ENCODE results near the gene SBF2. TPM values are rescaled to one million over a fixed set of nuclear protein-coding genes. Genes with fewer than 3 reads are reported as not detected.

Gene SBF2
- total RNA-seq, 1 donor from 2014 or later: 34.5 TPM

GRCh38 chr11:9827708-9828107 lies 466.3 kb downstream of the SBF2 start:
- no peak for DNase-seq (ENCODE audit: low spot score in 2 of 2)
- Histone ChIP-seq H3K27ac (no peak overlapping the region), H3K27me3 (no peaks in the 10 kb centered on the region), H3K4me3 (no peak overlapping the region), H3K4me1 (no peaks in the 10 kb centered on the region), H3K36me3 (peaks cover 0 to 10% of the 10 kb centered on the region in 2 donors), H3K9me3 (no peaks in the 10 kb centered on the region)
- TF ChIP-seq, protein P1, sequence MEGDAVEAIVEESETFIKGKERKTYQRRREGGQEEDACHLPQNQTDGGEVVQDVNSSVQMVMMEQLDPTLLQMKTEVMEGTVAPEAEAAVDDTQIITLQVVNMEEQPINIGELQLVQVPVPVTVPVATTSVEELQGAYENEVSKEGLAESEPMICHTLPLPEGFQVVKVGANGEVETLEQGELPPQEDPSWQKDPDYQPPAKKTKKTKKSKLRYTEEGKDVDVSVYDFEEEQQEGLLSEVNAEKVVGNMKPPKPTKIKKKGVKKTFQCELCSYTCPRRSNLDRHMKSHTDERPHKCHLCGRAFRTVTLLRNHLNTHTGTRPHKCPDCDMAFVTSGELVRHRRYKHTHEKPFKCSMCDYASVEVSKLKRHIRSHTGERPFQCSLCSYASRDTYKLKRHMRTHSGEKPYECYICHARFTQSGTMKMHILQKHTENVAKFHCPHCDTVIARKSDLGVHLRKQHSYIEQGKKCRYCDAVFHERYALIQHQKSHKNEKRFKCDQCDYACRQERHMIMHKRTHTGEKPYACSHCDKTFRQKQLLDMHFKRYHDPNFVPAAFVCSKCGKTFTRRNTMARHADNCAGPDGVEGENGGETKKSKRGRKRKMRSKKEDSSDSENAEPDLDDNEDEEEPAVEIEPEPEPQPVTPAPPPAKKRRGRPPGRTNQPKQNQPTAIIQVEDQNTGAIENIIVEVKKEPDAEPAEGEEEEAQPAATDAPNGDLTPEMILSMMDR (IDR thresholded peaks at IDR 0.05): no peak
- intact Hi-C loops (cut with DNase I): no loop called here

DNA sequence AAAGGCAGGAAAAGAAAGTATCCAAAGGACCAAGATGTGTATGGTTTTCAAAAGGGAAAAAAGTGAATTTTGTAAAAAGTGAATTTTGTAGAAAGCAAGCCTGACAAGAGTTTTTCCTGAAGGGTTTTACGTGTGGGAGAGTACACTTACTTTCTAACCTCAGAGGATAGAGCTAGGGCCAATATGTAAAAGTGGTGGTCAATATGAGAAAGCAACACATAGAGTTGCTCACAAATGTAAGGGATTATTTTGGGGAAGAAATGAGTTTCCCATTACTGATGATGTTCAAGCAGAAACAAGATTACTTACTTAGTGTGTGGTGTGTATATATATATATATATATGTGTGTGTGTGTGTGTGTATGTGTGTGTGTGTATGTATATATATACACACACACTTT lies 467.6 kb downstream of the SBF2 start:
- intact Hi-C loops (cut with DNase I): no loop called here
- TF ChIP-seq, protein P1 (IDR thresholded peaks at IDR 0.05): no peak
- Histone ChIP-seq H3K27ac (no peak overlapping the region), H3K36me3 (peaks cover 0 to 3% of the 10 kb centered on the region in 2 donors), H3K4me3 (no peak overlapping the region), H3K27me3 (no peaks in the 10 kb centered on the region), H3K4me1 (no peaks in the 10 kb centered on the region), H3K9me3 (no peaks in the 10 kb centered on the region)
- no peak for DNase-seq (ENCODE audit: low spot score in 2 of 2)

- Histone ChIP-seq H3K27ac (no peak overlapping the region), H3K36me3 (no peaks in the 10 kb centered on the region), H3K27me3 (no peaks in the 10 kb centered on the region), H3K4me3 (no peak overlapping the region), H3K4me1 (no peaks in the 10 kb centered on the region), H3K9me3 (no peaks in the 10 kb centered on the region)
- TF ChIP-seq, protein P1 (IDR thresholded peaks at IDR 0.05): no peak
- DNase-seq (ENCODE audit: low spot score in 2 of 2): no peak
- intact Hi-C loops (cut with DNase I): no loop called here
Observed at GRCh38 chr11:9825895-9826294, 468.1 kb downstream of the SBF2 start.

DNA sequence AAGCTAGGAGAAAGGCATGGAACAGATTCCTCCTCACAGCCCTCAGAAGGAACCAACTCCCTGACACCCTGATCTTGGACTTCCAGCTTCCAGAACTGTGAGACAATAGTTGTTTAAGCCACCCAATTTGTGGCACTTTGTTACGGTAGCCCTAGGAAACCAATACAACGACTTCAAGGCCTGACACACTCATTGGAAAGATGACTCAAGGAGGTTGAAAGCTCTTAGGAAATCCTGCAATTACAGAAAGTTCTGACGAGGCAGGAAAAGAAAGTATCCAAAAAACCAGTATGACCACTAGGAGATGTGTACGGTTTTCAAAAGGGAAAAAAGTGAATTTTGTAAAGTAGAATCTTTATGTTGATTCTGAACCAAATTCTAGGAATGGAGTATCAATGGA lies 468.7 kb downstream of the SBF2 start:
- H3K27me3 ChIP-seq: no peaks in the 10 kb centered on the region
- no peaks in the 10 kb centered on the region for H3K4me1 ChIP-seq
- TF ChIP-seq, protein P1 (IDR thresholded peaks at IDR 0.05): no peak
- no peak for DNase-seq (ENCODE audit: low spot score in 2 of 2)
- no peaks in the 10 kb centered on the region for H3K9me3 ChIP-seq
- intact Hi-C loops (cut with DNase I): no loop called here
- no peak overlapping the region for H3K27ac ChIP-seq
- no peak overlapping the region for H3K4me3 ChIP-seq
- no peaks in the 10 kb centered on the region for H3K36me3 ChIP-seq

DNA sequence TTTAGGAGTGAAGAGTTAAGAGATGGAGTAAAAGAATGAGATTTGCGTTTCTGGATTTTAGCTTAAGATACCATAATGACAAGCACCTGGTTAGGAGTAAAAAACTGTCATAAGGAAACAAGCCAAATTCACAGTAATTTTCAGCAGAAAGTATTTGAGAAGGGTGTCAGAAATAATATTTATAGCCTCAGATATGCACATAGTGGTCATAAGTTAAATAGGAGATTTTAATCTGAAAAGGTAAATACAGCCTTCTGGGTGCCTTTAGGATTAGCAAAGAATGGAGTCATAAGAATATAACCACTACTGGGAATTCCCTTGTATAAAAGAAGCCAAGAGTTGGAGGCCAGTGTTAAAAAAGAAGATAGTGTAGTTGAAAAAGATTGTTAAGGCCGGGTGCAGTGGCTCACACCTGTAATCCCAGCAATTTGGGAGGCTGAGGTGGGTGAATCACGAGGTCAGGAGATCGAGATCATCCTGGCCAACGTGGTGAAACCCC lies 470.1 kb downstream of the SBF2 start:
- TF ChIP-seq, protein P1 (IDR thresholded peaks at IDR 0.05): no peak
- Histone ChIP-seq H3K9me3 (no peaks in the 10 kb centered on the region), H3K36me3 (no peaks in the 10 kb centered on the region), H3K4me1 (no peaks in the 10 kb centered on the region), H3K4me3 (no peak overlapping the region), H3K27me3 (no peaks in the 10 kb centered on the region), H3K27ac (no peak overlapping the region)
- intact Hi-C loops (cut with DNase I): no loop called here
- DNase-seq (ENCODE audit: low spot score in 2 of 2): no peak

- Histone ChIP-seq H3K36me3 (no peaks in the 10 kb centered on the region), H3K9me3 (no peaks in the 10 kb centered on the region), H3K27me3 (no peaks in the 10 kb centered on the region), H3K4me3 (no peak overlapping the region), H3K27ac (no peak overlapping the region), H3K4me1 (no peaks in the 10 kb centered on the region)
- no peak for DNase-seq (ENCODE audit: low spot score in 2 of 2)
- intact Hi-C loops (cut with DNase I): no loop called here
- TF ChIP-seq, protein P1 (IDR thresholded peaks at IDR 0.05): no peak
Observed at GRCh38 chr11:9823439-9823838, 470.6 kb downstream of the SBF2 start.
